ENCODE measurements around the gene ACE.

DNA sequence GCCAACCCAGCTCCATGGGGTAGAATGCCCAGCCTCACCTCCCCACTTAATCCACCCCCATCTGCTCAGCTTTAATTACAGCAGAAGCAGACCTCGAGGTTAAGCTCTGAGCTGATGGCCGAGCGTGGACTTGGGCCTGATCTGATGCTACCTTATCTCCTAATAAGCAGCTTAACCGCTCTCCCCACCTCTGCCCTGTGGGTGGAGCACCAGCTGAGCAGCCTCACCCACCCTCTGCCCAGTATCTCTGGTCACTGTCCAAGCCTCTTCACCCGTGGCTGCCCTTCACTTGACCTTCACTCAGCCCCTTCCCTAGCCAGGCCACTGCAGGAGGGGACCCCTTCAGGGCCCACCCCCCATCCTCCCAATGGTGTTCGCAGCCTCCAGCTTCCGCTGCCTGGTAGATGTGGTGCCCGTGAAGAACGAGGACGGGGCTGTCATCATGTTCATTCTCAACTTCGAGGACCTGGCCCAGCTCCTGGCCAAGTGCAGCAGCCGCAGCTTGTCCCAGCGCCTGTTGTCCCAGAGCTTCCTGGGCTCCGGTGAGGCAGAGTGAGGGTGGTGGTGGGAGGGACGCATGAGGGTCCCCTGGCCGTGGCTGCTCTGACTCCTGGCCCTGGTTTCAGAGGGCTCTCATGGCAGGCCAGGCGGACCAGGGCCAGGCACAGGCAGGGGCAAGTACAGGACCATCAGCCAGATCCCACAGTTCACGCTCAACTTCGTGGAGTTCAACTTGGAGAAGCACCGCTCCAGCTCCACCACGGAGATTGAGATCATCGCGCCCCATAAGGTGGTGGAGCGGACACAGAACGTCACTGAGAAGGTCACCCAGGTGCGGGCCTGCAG, 53.1 kb downstream of the ACE start:
- no peak for TF ChIP-seq POLR2AphosphoS5 (IDR thresholded peaks at IDR 0.05; ENCODE audit: low read depth)
- 0 out of 4 replicates have a peak, but pooled peaks of 1 of the 2 experiments have one; percentile 6 for TF ChIP-seq CTCF (conservative IDR thresholded peaks at IDR 0.05; ENCODE audit: low read depth in 2 of 2)
- no peak for TF ChIP-seq EZH2 (IDR thresholded peaks at IDR 0.05; ENCODE audit: low read depth, unreplicated experiment)
- TF ChIP-seq REST (IDR thresholded peaks at IDR 0.05; ENCODE audit: unreplicated experiment), result no peak
- no peak for TF ChIP-seq EZH2phosphoT487 (IDR thresholded peaks at IDR 0.05; ENCODE audit: unreplicated experiment)
- no peak for TF ChIP-seq CREB1 (CRISPR knock-in tag; IDR thresholded peaks at IDR 0.05; ENCODE audit: low read depth)
